H1 (cell line): ENCODE data around the gene SAMD4A. TPM values are rescaled to one million over a fixed set of nuclear protein-coding genes. Genes with fewer than 3 reads are reported as not detected.

ENCODE experiments used
- CEBPB ChIP-seq: IDR thresholded peaks from 2 replicates; pipeline ENCODE4 v1.6.1; 2012; ENCODE audit warnings: low read depth, low read length
- CHD7 ChIP-seq: fragments of 300-600 bp; sonication (generic); IDR thresholded peaks from 2 replicates; pipeline ENCODE4 v1.7.1; 2012; ENCODE audit warnings: low read length, moderate library complexity, mild to moderate bottlenecking, inconsistent platforms; ENCODE audit not compliant: insufficient replicate concordance
- HDAC6 ChIP-seq: IDR thresholded peaks from one replicate; pipeline ENCODE4 v1.7.1; 2012; ENCODE audit warnings: low read depth, mild to moderate bottlenecking, inconsistent platforms, low read length, moderate library complexity
- KDM1A ChIP-seq: fragments of 200-600, 300-600 bp; sonication (generic); IDR thresholded peaks from 2 replicates; pipeline ENCODE4 v1.7.1; 2016; ENCODE audit warnings: mild to moderate bottlenecking, low read length, borderline replicate concordance
- KDM5A ChIP-seq: fragments of 200-600 bp; IDR thresholded peaks from 2 replicates; pipeline ENCODE4 v1.7.1; 2012; ENCODE audit warnings: mild to moderate bottlenecking, low read length, inconsistent platforms, mixed read lengths
- MAX ChIP-seq: IDR thresholded peaks from 2 replicates; pipeline ENCODE4 v1.6.1; 2012; ENCODE audit warnings: inconsistent platforms
- SP4 ChIP-seq: IDR thresholded peaks from 2 replicates; pipeline ENCODE4 v1.6.1; 2012; ENCODE audit warnings: low read length, inconsistent platforms
- TBP ChIP-seq: IDR thresholded peaks from 2 replicates; pipeline ENCODE4 v1.6.1; 2011; ENCODE audit warnings: low read depth, low read length, improper control_type of control experiment
- TCF12 ChIP-seq: IDR thresholded peaks from 2 replicates; pipeline ENCODE4 v1.6.1; 2011; ENCODE audit warnings: low read depth, mild to moderate bottlenecking, low read length
- polyA plus RNA-seq, 7 experiments: library from polyadenylated mRNA; depleted of rRNA in 3 of 7; stranded (reverse) in 5 of 7; unstranded in 2 of 7; fragments of >200 nt in 5 of 7; fragments of 200-250 nt in 2 of 7; gene quantifications; 1 replicate in 5 of 7; 2 replicates in 1 of 7; 4 replicates in 1 of 7; pipeline versions ENCODE4 v1.2.1 to v1.2.3, GENCODE V29; 2011 to 2013; ENCODE audit warnings: missing spikeins in 2 of 7, mixed read lengths in 2 of 7
- total RNA-seq: library from RNA; stranded (reverse); fragmentation: NEBNext Ultra II Directional; extraction: Animal tissue kit (Norgen Biotek cat#: 25700); gene quantifications from 2 replicates; pipeline ENCODE4 v1.2.1, GENCODE V29; 2021

SAMD4A gene
- total and polyA plus RNA-seq, 2 of the 8 experiments (the other 6 are each of a cell fraction or from before 2014, with no cell fraction given): 2.4 to 12.3 TPM

- TF ChIP-seq CHD7: no peak
- TF ChIP-seq TCF12: no peak
- TF ChIP-seq MAX: no peak
- no peak for TF ChIP-seq KDM1A
- TF ChIP-seq SP4: no peak
- TF ChIP-seq KDM5A: no peak
- no peak for TF ChIP-seq CEBPB
- no peak for TF ChIP-seq TBP
- no peak for TF ChIP-seq HDAC6
Measured at GRCh38 chr14:54789781-54790480, 223.0 kb downstream of the SAMD4A start (continued).
